Gastrocnemius medialis (tissue), 4 donors: ENCODE data around the gene ALOX5. TPM values are rescaled to one million over a fixed set of nuclear protein-coding genes. Genes with fewer than 3 reads are reported as not detected.
"Not testable (repeated sequence)": the region's sequence is repeated elsewhere in the genome, so short reads cannot be mapped to it uniquely, and the experiment has no call there.

Experiments
- ATAC-seq, 2 donors: fragments of 150-250 bp; one replicate each; pipeline ENCODE4 v1.9.1; 2016
- DNase-seq, 2 donors: peaks; one replicate each; pipeline ENCODE4 v3.0.0-alpha.2; 2019
- H3K27ac ChIP-seq, 4 donors: fragments of 200-600 bp; sonication (generic); 1 replicate in 1 of 4; 2 replicates in 3 of 4; pipeline ENCODE4 v1.5.1; 2016 to 2018; ENCODE audit warnings: mild to moderate bottlenecking in 2 of 4, moderate library complexity in 1 of 4
- H3K27me3 ChIP-seq, 3 donors: fragments of 200-600 bp; sonication (generic) in 2 of 3; 1 replicate in 1 of 3; 2 replicates in 2 of 3; pipeline versions ENCODE4 v1.5.1 to v1.6.0; 2016 to 2019; ENCODE audit warnings: mild to moderate bottlenecking in 1 of 3, moderate library complexity in 1 of 3
- H3K36me3 ChIP-seq, 2 donors: fragments of 200-600 bp; sonication (generic) in 1 of 2; one replicate each; pipeline ENCODE4 v1.5.1; 2017 to 2018
- H3K4me1 ChIP-seq, 2 donors: fragments of 200-600 bp; sonication (generic) in 1 of 2; one replicate each; pipeline ENCODE4 v1.5.1; 2016 to 2017; ENCODE audit warnings: mild to moderate bottlenecking in 2 of 2
- H3K4me3 ChIP-seq, 4 donors: fragments of 200-600 bp; sonication (generic) in 3 of 4; 1 replicate in 1 of 4; 2 replicates in 3 of 4; pipeline ENCODE4 v1.5.1; 2016 to 2019; ENCODE audit warnings: mild to moderate bottlenecking in 2 of 4
- H3K9me3 ChIP-seq, 3 donors: fragments of 200-600 bp; sonication (generic) in 2 of 3; 1 replicate in 1 of 3; 2 replicates in 2 of 3; pipeline ENCODE4 v1.5.1; 2016 to 2019
- CTCF ChIP-seq, 5 experiments: fragments of 450-650 bp in 3 of 5; fragments of 200-600 bp in 2 of 5; sonication (generic) in 2 of 5; IDR thresholded peaks in 4 of 5; conservative IDR thresholded peaks in 1 of 5; 1 replicate in 4 of 5; 2 replicates in 1 of 5; pipeline ENCODE4 v1.5.1; 2016 to 2019; ENCODE audit warnings: antibody characterized with exemption in 5 of 5, mild to moderate bottlenecking in 3 of 5, moderate library complexity in 3 of 5
- POLR2A ChIP-seq, 2 donors: fragments of 450-650 bp; IDR thresholded peaks; one replicate each; pipeline ENCODE4 v1.6.1; 2017; ENCODE audit warnings: antibody characterized with exemption in 2 of 2, mild to moderate bottlenecking in 2 of 2, moderate library complexity in 2 of 2
- in situ Hi-C, 4 donors: fragments of 200-750 bp; cut with MboI; loops; one replicate each; pipeline versions ENCODE4 v1.15.0 to v1.8.0; 2017; ENCODE audit warnings: low sequenced_read_pairs in 4 of 4
- intact Hi-C: fragments of 100-400 bp; cut with DNase I; formaldehyde crosslinking; loops from one replicate; pipeline ENCODE4 v1.15.1; 2023; ENCODE audit warnings: low total_unique reads
- total RNA-seq, 4 donors: library from RNA; depleted of rRNA; stranded (reverse); fragments of >200 nt; gene quantifications; one replicate each; pipeline versions ENCODE4 v1.1.0 to v1.2.3, GENCODE V29; 2016

ALOX5 gene
- total RNA-seq, 4 donors from 2014 or later, result 1.5 to 10.8 (median 4.2) TPM

- DNase-seq (no peak), ATAC-seq (no peak)
- H3K27me3 ChIP-seq, result no peaks in the 10 kb centered on the region
- H3K9me3 ChIP-seq, result no peaks in the 10 kb centered on the region
- in situ Hi-C loops, result no loop called here
- no peaks in the 10 kb centered on the region for H3K4me1 ChIP-seq
- no peaks in the 10 kb centered on the region for H3K36me3 ChIP-seq
- intact Hi-C loops, result no loop called here
- H3K4me3 ChIP-seq, result no peak overlapping the region
- no peak overlapping the region for H3K27ac ChIP-seq
- TF ChIP-seq POLR2A (IDR thresholded peaks at IDR 0.05) (no peak), CTCF (IDR thresholded peaks at IDR 0.05 in 4 of 5, conservative IDR thresholded peaks at IDR 0.05 in 1 of 5) (no peak)
These were observed 20.8 kb upstream of the ALOX5 start for GRCh38 chr10:45353186-45353585.

DNA sequence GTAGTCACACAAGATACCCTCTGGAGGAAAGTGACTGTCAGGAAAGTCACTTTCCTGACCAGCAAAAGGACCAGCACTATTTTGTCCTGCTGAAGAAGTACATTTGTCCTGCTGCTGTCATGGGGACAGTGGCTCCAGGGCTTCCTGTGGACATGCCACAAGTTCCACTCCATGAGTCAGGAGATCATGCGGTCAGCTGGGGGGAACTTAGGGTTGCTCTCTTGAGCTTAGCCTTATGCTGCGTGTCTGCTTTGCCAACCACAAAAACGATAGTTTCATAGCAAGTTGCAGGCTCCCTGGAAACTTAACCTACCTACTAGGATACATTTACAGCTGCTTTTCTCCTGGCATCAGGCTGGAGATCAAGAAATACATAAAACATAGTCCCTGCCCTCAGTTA lies 19.8 kb upstream of the ALOX5 start:
- DNase-seq (peak; percentile 37 to 48), ATAC-seq (peak in 1 of 2 donors; percentile 49)
- in situ Hi-C loops (no loop called here), intact Hi-C loops (no loop called here)
- H3K36me3 ChIP-seq, result no peaks in the 10 kb centered on the region
- TF ChIP-seq POLR2A (IDR thresholded peaks at IDR 0.05) (no peak), CTCF (IDR thresholded peaks at IDR 0.05 in 4 of 5, conservative IDR thresholded peaks at IDR 0.05 in 1 of 5) (no peak)
- H3K4me3 ChIP-seq, result no peak overlapping the region
- no peaks in the 10 kb centered on the region for H3K4me1 ChIP-seq
- H3K9me3 ChIP-seq, result no peaks in the 10 kb centered on the region
- H3K27me3 ChIP-seq, result no peaks in the 10 kb centered on the region
- no peak overlapping the region for H3K27ac ChIP-seq

- intact Hi-C loops, result no loop called here
These were observed 18.5 kb upstream of the ALOX5 start for GRCh38 chr10:45355494-45355893.

GRCh38 chr10:45358961-45359360 lies 15.1 kb upstream of the ALOX5 start:
- H3K4me1 ChIP-seq, H3K36me3 ChIP-seq, H3K4me3 ChIP-seq, in situ Hi-C loops, intact Hi-C loops, H3K27me3 ChIP-seq, ATAC-seq, H3K27ac ChIP-seq, DNase-seq, H3K9me3 ChIP-seq: not testable (repeated sequence)

More at GRCh38 chr10:45355494-45355893, 18.5 kb upstream of the ALOX5 start:
- Histone ChIP-seq H3K4me3 (no peak overlapping the region), H3K36me3 (no peaks in the 10 kb centered on the region), H3K9me3 (no peaks in the 10 kb centered on the region), H3K27ac (no peak overlapping the region), H3K27me3 (no peaks in the 10 kb centered on the region), H3K4me1 (no peaks in the 10 kb centered on the region)
- no peak for DNase-seq
- ATAC-seq, result no peak
- no peak for TF ChIP-seq POLR2A (IDR thresholded peaks at IDR 0.05)
- no peak for TF ChIP-seq CTCF (IDR thresholded peaks at IDR 0.05 in 4 of 5, conservative IDR thresholded peaks at IDR 0.05 in 1 of 5)
- in situ Hi-C loops, result no loop called here

DNA sequence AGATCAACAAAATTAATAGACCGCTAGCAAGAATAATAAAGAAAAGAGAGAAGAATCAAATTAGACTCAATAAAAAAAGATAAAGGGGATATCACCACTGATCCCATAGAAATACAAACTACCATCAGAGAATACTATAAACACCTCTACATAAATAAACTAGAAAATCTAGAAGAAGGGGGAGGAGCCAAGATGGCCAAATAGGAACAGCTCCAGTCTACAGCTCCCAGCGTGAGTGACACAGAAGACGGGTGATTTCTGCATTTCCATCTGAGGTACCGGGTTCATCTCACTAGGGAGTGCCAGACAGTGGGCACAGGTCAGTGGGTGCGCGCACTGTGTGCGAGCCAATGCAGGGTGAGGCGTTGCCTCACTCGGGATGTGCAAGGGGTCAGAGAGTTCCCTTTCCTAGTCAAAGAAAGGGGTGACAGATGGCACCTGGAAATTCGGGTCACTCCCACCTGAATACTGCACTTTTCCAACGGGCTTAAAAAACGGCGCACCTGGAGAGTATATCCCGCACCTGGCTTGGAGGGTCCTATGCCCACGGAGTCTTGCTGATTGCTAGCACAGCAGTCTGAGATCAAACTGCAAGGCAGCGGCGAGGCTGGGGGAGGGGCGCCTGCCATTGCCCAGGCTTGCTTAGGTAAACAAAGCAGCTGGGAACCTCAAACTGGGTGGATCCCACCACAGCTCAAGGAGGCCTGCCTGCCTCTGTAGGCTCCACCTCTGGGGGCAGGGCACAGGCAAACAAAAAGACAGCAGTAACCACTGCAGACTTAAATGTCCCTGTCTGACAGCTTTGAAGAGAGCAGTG lies 11.8 kb upstream of the ALOX5 start:
- H3K36me3 ChIP-seq, H3K4me3 ChIP-seq, in situ Hi-C loops, H3K27ac ChIP-seq, H3K9me3 ChIP-seq, H3K27me3 ChIP-seq, DNase-seq, H3K4me1 ChIP-seq, ATAC-seq, intact Hi-C loops: not testable (repeated sequence)

DNA sequence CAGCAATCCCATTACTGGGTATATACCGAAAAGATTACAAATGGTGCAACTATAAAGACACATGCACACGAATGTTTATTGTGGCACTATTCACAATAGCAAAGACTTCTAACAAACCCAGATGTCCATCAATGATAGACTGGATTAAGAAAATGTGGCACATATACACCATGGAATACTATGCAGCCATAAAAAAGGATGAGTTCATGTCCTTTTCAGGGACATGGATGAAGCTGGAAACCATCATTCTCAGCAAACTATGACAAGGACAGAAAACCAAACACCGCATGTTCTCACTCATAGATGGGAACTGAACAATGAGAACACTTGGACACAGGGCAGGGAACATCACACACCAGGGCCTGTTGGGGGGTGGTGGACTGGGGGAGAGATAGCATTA lies 6.4 kb upstream of the ALOX5 start:
- H3K27ac ChIP-seq, intact Hi-C loops, H3K4me1 ChIP-seq, H3K4me3 ChIP-seq, in situ Hi-C loops, H3K36me3 ChIP-seq, H3K9me3 ChIP-seq, ATAC-seq, DNase-seq: not testable (repeated sequence)
- H3K27me3 ChIP-seq, result peaks cover 7 to 16% (median 9%) of the 10 kb centered on the region in 3 donors
